Transverse colon (tissue), 4 donors: ENCODE results near the gene BET1. TPM values are rescaled to one million over a fixed set of nuclear protein-coding genes. Genes with fewer than 3 reads are reported as not detected.

Experiments
- DNase-seq: peaks from one replicate; pipeline ENCODE4 v3.0.0-alpha.2; 2019
- H3K27ac ChIP-seq, 4 donors: fragments of 200-600 bp; sonication (generic); 2 replicates each; pipeline ENCODE4 v1.5.1; 2016 to 2018; ENCODE audit warnings: inconsistent platforms in 4 of 4
- H3K27me3 ChIP-seq: fragments of 200-600 bp; sonication (generic); 2 replicates; pipeline ENCODE4 v1.5.1; 2017; ENCODE audit warnings: inconsistent platforms
- H3K36me3 ChIP-seq, 4 donors: fragments of 200-600 bp; sonication (generic); 2 replicates each; pipeline ENCODE4 v1.5.1; 2017 to 2019; ENCODE audit warnings: inconsistent platforms in 4 of 4
- H3K4me1 ChIP-seq, 4 donors: fragments of 200-600 bp; sonication (generic); 2 replicates each; pipeline ENCODE4 v1.5.1; 2017 to 2020; ENCODE audit warnings: inconsistent platforms in 4 of 4
- H3K4me3 ChIP-seq, 4 donors: fragments of 200-600 bp; sonication (generic); 1 replicate in 1 of 4; 2 replicates in 3 of 4; pipeline versions ENCODE4 v1.5.1 to v1.6.1; 2017 to 2019; ENCODE audit warnings: inconsistent platforms in 4 of 4
- H3K9me3 ChIP-seq, 2 donors: fragments of 200-600 bp; sonication (generic); 2 replicates each; pipeline ENCODE4 v1.5.1; 2017 to 2019; ENCODE audit warnings: inconsistent platforms in 2 of 2
- EP300 ChIP-seq: sonication (generic); formaldehyde crosslinking; IDR thresholded peaks from one replicate; pipeline ENCODE4 v1.6.1; 2017; ENCODE audit warnings: antibody characterized with exemption, low read depth
- POLR2A ChIP-seq: fragments of 450-650 bp; IDR thresholded peaks from one replicate; pipeline ENCODE4 v1.6.1; 2016; ENCODE audit warnings: antibody characterized with exemption, mild to moderate bottlenecking, moderate library complexity
- POLR2AphosphoS5 ChIP-seq, 3 donors: sonication (generic); formaldehyde crosslinking; IDR thresholded peaks; one replicate each; pipeline ENCODE4 v1.6.1; 2016; ENCODE audit warnings: antibody characterized with exemption in 3 of 3
- WGBS, 2 donors: methylation state at CpG; one replicate each; pipeline ENCODE4 v1.1.5; 2018; ENCODE audit warnings: low coverage in 1 of 2; 5-methylcytosine and 5-hydroxymethylcytosine counted together
- in situ Hi-C, 4 donors: fragments of 200-750 bp; cut with MboI; loops; one replicate each; pipeline versions ENCODE4 v1.15.0 to v1.15.1; 2017; ENCODE audit warnings: low sequenced_read_pairs in 3 of 4, low pct_ligation_motif_present in 1 of 4, low pct_unique_long_range_greater_than_20kb in 1 of 4
- intact Hi-C: fragments of 100-400 bp; cut with DNase I; formaldehyde crosslinking; loops from one replicate; pipeline ENCODE4 v1.15.1; 2023; ENCODE audit warnings: low total_unique reads
- total RNA-seq, 4 donors: library from RNA; depleted of rRNA; stranded (reverse); fragments of >200 nt; gene quantifications; one replicate each; pipeline ENCODE4 v1.1.0, GENCODE V29; 2016
- TF ChIP-seq, protein P1 (sequence below), 5 experiments: fragments of 200-600 bp in 3 of 5; fragments of 450-650 bp in 2 of 5; sonication (generic) in 3 of 5; IDR thresholded peaks; 1 replicate in 2 of 5; 2 replicates in 3 of 5; pipeline ENCODE4 v1.5.1; 2016 to 2017; ENCODE audit warnings: antibody characterized with exemption in 5 of 5, inconsistent platforms in 3 of 5, mild to moderate bottlenecking in 2 of 5, moderate library complexity in 1 of 5

The BET1 gene
- total RNA-seq, 4 donors from 2014 or later: 15.7 to 28.9 (median 21.2) TPM

DNA sequence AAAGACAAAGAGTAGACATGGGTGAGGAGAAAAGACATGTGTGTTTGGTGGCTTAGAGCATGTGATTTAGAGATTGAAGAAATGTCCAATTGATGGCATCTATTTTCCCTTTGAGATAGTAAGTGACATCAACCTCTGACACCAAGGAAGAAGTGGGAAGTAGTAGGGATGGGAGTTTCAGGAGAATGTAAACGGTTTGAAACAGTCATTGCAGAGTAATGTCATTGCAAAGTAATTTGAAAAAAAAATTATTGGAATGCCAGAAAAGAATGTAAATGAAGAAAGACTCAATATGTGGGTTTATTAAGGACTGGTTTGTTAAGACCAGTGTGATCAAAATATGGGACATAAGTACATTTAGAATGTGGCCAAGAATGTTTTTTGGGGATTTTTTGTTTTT, 56.0 kb downstream of the BET1 start:
- in situ Hi-C loops (no loop called here), intact Hi-C loops (loop anchor here (5.0 kb wide), 1 partner anchor 49 kb away; no protein-coding TSS in a partner anchor)
- DNase-seq: no peak
- WGBS, 2 donors: 25 to 40% methylated on average over 1 of the region's 1 CpG
- no peaks in the 10 kb centered on the region for H3K4me1 ChIP-seq
- H3K4me3 ChIP-seq: no peak overlapping the region
- no peaks in the 10 kb centered on the region for H3K27me3 ChIP-seq
- H3K36me3 ChIP-seq: no peaks in the 10 kb centered on the region
- H3K9me3 ChIP-seq: no peaks in the 10 kb centered on the region
- TF ChIP-seq POLR2A (no peak), EP300 (no peak), POLR2AphosphoS5 (IDR thresholded peaks at IDR 0.05) (no peak)
- TF ChIP-seq, protein P1, sequence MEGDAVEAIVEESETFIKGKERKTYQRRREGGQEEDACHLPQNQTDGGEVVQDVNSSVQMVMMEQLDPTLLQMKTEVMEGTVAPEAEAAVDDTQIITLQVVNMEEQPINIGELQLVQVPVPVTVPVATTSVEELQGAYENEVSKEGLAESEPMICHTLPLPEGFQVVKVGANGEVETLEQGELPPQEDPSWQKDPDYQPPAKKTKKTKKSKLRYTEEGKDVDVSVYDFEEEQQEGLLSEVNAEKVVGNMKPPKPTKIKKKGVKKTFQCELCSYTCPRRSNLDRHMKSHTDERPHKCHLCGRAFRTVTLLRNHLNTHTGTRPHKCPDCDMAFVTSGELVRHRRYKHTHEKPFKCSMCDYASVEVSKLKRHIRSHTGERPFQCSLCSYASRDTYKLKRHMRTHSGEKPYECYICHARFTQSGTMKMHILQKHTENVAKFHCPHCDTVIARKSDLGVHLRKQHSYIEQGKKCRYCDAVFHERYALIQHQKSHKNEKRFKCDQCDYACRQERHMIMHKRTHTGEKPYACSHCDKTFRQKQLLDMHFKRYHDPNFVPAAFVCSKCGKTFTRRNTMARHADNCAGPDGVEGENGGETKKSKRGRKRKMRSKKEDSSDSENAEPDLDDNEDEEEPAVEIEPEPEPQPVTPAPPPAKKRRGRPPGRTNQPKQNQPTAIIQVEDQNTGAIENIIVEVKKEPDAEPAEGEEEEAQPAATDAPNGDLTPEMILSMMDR (IDR thresholded peaks at IDR 0.05): no peak
- no peak overlapping the region for H3K27ac ChIP-seq

DNA sequence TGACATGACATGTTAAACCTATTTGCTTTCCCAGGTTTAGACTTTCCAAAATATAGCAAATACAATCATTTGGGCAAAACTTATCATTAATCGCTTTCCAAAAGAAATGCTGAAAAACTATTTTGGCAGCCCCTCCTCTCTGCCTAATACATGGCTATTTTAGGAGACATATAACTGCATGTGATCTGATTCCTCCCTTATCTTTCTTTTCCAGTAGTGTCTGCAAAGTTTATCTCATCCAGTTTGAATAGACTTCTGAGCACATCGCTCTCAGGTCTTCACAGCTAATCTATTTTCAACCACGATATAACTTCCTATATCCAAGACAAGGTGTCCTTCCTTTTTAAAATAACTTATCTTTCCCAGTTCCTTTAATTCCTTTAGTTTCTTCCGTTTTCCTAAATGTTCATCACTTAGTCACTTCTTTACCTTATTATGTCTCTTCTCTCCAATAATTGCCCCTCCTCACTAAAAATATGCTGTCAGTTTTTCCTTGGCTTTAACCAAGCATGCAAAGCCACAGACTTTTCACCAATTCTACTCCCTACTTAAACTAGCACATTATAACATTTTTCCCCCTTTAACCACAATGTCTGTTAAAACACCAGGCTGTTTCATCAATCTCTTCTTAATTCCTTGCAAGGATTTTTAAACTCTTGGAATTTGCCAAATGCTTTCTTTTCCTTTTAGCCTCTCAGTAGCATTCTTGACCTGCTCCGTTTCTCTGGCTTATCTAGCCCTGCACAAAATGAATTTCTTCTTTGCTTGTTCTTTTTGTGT, 58.2 kb downstream of the BET1 start:
- TF ChIP-seq, protein P1 (IDR thresholded peaks at IDR 0.05): no peak
- TF ChIP-seq POLR2AphosphoS5 (IDR thresholded peaks at IDR 0.05): no peak
- no peak for TF ChIP-seq POLR2A
- TF ChIP-seq EP300: no peak
- Histone ChIP-seq H3K36me3 (no peaks in the 10 kb centered on the region), H3K9me3 (no peaks in the 10 kb centered on the region), H3K4me1 (no peaks in the 10 kb centered on the region), H3K4me3 (no peak overlapping the region), H3K27ac (no peak overlapping the region), H3K27me3 (no peaks in the 10 kb centered on the region)
- no peak for DNase-seq
- WGBS, 2 donors: 60 to 75% methylated on average over 5 of the region's 5 CpGs
- in situ Hi-C loops: no loop called here
- intact Hi-C loops: loop anchor here (5.0 kb wide), 1 partner anchor 51 kb away; no protein-coding TSS in a partner anchor

DNA sequence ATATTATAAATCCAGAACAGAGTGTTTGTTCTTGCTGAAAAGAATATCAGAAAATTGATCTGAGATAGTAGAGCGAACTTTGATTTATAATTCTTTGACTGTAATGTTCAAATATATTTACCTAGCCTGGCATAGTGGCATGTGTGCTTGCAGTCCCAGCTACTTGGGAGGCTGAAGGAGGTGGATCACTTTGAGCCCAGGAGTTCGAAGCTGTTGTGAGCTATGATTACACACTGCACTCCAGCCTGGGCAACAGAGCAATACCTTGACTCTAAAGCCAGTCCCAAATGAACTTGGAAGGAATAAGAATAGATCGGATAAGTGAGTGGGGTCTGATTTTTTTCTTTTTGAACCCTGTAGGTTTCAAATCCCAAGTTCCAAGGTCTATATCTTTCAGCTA, 59.1 kb downstream of the BET1 start:
- no peak overlapping the region for H3K4me3 ChIP-seq
- no peaks in the 10 kb centered on the region for H3K27me3 ChIP-seq
- intact Hi-C loops: loop anchor here (5.0 kb wide), 1 partner anchor 52 kb away; no protein-coding TSS in a partner anchor

DNA sequence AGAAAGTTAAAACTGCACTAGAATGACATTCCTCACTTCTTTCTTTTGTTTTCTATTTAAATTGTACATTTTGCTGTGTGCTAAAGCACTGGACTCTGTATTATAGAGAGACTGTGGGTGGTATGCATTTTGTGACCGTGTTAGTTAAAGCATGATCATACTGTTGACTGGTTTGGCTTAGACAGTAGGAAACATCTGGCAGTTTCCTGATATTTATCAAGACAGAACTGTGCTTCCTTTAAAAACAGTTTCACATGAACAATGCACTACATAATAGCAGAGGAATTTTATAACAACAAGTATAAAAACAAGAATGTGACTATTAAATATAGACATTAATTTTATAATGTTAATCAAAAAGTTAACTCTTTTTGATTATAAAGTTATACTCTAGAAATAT, 59.5 kb downstream of the BET1 start:
- no peak overlapping the region for H3K4me3 ChIP-seq
- no peak overlapping the region for H3K27ac ChIP-seq
- WGBS, 2 donors: 23 to 33% methylated on average over 1 of the region's 1 CpG
- DNase-seq: no peak
- no peaks in the 10 kb centered on the region for H3K36me3 ChIP-seq
- no peaks in the 10 kb centered on the region for H3K27me3 ChIP-seq
- intact Hi-C loops: loop anchor here (5.0 kb wide), 1 partner anchor 53 kb away; no protein-coding TSS in a partner anchor
- H3K4me1 ChIP-seq: no peaks in the 10 kb centered on the region
- TF ChIP-seq POLR2AphosphoS5 (IDR thresholded peaks at IDR 0.05) (no peak), POLR2A (no peak), EP300 (no peak)
- TF ChIP-seq, protein P1 (IDR thresholded peaks at IDR 0.05): no peak
- no peaks in the 10 kb centered on the region for H3K9me3 ChIP-seq
- in situ Hi-C loops: no loop called here

More for the DNA sequence above, 59.1 kb downstream of the BET1 start:
- no peak overlapping the region for H3K27ac ChIP-seq
- no peak for TF ChIP-seq POLR2AphosphoS5 (IDR thresholded peaks at IDR 0.05)
- TF ChIP-seq, protein P1 (IDR thresholded peaks at IDR 0.05): no peak
- TF ChIP-seq EP300: no peak
- TF ChIP-seq POLR2A: no peak
- H3K36me3 ChIP-seq: no peaks in the 10 kb centered on the region
- no peaks in the 10 kb centered on the region for H3K9me3 ChIP-seq
- WGBS, 2 donors: 33 to 47% methylated on average over 3 of the region's 3 CpGs
- in situ Hi-C loops: no loop called here
- no peaks in the 10 kb centered on the region for H3K4me1 ChIP-seq
- DNase-seq: no peak
